NCI-H1092 (cell line): ENCODE measurements around the gene NLRP6.
"Not testable (repeated sequence)": the region's sequence is repeated elsewhere in the genome, so short reads cannot be mapped to it uniquely, and the experiment has no call there.

ENCODE experiments used
- DNase-seq: peaks from one replicate; lab custom pipeline; 2025; lab: John Stamatoyannopoulos, UW

The NLRP6 gene

DNA sequence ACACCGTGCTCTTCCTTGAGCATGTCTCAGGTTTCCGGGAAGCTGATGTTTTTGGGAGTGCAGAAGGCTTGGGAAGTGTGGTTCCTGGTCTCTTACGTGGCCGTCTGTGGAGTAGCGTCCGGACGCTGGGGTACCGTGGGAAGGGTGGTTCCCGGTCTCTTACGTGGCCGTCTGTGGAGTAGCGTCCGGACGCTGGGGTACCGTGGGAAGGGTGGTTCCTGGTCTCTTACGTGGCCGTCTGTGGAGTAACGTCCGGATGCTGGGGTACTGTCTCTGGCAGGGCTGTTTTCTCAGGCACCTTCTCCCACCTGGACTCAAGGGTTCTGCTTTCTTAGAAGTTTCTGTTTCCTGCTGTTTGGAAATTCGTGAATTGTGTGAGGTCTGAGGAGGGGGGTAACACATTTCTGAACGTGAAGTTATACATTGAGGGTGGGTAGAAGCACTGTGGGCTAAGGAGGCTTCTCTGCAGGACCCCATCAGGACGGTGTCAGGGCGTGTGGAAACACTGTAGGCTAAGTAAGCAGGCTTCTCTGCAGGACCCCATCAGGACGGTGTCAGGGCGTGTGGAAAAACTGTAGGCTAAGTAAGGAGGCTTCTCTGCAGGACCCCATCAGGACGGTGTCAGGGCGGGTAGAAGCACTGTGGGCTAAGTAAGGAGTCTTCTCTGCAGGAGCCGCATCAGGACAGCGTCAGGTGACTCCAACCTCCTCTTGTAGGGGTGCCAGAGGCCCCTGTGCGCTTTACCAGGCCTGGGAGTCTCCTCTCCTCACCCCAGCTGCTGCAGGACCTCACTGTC, 47.8 kb downstream of the NLRP6 start:
- no peak for DNase-seq

GRCh38 chr11:326592-326841, 48.3 kb downstream of the NLRP6 start:
- no peak for DNase-seq

DNA sequence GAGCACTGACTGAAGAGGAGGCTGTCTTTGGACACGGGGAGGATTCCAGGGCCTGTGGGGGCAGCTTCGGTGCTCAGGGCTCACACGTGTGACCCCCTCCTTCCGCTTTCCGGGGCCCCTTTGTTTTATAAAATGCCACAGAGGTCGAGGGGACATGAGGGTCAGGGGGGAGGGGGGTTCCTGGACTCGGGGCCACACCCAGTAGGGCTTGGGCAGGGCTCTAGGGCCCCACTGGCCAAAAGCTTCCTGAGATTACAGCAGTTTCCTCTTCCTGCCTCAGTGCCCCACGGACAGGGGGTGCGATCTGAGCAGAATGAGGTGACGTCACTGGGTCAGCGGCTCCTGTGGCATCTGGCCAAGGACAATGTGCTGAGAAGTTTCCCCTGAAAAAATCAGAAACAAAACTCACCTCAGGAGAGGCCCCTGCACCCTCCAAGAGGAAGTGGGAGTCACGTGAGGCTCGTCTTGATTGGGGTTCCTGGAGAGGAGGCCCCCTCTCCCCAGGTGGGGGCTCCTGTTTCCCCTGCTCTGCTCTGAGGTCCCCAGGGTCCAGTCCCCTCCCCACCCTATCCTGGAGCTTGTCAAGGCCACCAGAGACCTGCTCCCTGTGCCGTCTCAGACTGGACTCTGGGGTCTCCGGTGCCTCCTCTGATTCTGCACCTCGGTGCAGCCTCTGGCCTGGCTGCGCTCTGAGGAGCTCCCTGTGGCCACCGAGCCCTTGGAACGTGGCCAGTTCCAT, 48.8 kb downstream of the NLRP6 start:
- no peak for DNase-seq

DNA sequence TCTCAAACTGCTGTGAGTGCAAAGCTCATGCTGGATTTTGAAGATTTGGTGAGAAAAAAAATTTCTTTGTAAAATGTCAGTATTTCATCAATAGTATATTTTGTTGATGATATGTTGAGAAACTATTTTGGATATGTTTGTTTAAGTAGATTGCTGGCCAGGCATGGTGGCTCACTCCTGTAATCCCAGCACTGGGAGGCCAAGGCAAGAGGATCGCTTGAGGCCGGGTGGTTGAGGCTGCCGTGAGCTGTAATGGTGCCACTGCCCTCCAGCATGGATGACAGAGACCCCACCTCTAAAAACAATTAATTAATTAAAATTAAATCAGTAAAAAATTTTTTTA, 49.3 kb downstream of the NLRP6 start:
- no peak for DNase-seq

DNA sequence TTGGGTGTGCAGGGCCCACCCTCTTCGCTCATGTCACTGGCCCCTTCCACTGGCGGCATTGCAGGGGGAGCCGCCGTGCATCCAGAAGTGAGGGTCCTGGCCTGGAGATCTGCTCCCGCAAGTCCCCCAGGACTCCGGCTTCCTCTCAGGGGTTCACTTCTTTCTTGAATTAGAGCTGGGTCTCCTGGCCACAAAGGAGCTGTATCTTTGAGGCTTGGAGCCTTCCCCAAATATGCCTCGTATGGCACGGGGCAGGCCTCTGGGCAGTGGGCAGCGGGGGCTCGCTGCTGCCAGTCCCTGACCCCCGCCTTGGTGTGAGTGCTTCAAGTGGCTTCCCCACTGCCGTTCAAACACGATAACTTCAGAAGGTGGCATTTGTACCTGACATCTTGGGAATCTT, 49.8 kb downstream of the NLRP6 start:
- no peak for DNase-seq

DNA sequence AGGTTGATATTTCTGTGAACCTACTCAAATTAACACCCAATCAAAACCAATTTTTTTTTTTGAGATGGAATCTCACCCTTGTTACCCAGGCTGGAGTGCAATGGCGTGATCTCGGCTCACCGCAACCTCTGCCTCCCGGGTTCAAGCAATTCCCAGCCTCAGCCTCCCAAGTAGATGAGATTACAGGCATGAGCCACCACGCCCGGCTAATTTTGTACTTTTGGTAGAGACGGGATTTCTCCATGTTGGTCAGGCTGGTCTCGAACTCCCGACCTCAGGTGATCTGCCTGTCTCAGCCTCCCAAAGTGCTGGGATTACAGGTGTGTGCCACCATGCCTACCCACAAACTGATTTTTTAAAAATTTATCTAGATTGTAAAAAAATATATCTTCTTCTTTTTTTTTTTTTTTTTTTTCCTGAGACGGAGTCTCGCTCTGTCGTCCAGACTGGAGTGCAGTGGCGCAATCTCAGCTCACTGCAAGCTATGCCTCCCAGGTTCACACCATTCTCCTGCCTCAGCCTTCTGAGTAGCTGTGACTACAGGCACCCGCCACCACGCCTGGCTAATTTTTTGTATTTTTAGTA, 50.4 kb downstream of the NLRP6 start:
- DNase-seq, result not testable (repeated sequence)

DNA sequence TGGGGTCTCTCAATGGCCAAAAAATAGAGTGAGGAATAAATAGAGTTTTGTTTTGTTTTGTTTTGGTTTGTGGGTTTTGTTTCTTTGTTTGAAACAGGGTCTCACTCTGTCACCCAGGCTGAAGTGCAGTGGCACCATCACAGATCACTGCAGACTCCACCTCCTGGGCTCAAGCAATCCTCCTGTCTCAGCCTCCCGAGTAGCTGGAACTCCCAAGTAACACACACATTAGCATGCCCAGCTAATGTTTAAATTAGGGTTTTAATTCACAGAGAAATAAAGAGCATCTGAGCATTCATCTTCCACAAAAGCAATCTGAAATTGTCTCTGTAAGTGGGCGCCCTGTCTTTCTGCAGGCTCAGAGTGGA, 51.7 kb downstream of the NLRP6 start:
- no peak for DNase-seq

DNA sequence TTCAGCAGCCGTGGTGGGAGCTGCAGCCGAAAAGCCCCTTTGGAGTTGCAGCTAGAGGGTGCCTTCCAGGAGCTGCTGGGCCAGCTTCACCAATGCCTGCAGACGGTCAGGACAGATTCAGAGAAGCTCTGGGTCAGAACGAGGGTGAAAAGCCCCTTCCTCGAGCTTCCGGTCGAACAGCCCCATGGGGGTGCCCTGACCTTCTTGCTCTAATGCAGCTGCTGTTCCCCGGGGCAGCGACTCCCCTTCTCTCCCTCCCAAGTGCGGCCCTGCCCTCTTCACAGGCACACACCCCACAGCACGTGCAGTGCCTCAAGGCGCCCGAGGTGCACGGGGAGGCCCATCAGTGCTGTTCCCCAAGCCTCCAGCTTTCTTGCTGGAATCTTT, 52.1 kb downstream of the NLRP6 start:
- DNase-seq, result no peak

- DNase-seq, result no peak
Observed at GRCh38 chr11:330694-331357, 52.6 kb downstream of the NLRP6 start.

- DNase-seq, result no peak
Observed at GRCh38 chr11:331358-332060, 53.3 kb downstream of the NLRP6 start.

GRCh38 chr11:332651-333480, 54.7 kb downstream of the NLRP6 start:
- DNase-seq, result no peak

DNA sequence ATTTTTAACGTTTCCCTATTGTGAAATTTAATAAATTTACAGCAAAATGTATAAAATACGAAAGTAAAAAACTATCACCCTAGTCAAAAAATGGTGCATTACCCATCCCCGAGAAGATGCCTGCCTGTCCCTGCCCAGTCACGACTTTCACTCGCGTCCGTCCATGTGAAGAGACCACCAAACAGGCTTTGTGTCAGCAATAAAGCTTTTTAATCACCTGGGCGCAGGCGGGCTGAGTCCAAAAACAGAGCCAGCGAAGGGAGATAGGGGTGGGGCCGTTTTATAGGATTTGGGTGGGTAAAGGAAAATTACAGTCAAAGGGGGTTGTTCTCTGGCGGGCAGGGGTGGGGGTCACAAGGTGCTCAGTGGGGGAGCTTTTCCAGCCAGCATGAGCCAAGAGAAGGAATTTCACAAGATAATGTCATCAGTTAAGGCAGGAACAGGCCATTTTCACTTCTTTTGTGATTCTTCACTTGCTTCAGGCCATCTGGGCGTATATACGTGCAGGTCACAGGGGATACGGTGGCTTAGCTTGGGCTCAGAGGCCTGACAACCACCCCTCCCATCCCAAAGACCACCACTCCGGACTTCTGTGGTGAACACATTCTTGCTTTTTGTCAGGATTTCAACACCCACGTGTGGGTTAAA, 55.5 kb downstream of the NLRP6 start:
- not testable (repeated sequence) for DNase-seq

GRCh38 chr11:334264-334994, 56.2 kb downstream of the NLRP6 start:
- no peak for DNase-seq
